Progenitor cell of endocrine pancreas (in vitro differentiated cells): ENCODE results near the gene NOP9. TPM values are rescaled to one million over a fixed set of nuclear protein-coding genes. Genes with fewer than 3 reads are reported as not detected.

ENCODE experiments used
- DNase-seq: peaks from one replicate; pipeline ENCODE4 v3.0.0; 2021; ENCODE audit warnings: low spot score; ENCODE audit not compliant: unreplicated experiment
- H3K27ac Mint-ChIP-seq: 2 replicates; pipeline ENCODE4 v1.8.0; 2021; ENCODE audit warnings: mild to moderate bottlenecking, moderate library complexity, mixed read lengths
- H3K27me3 Mint-ChIP-seq: 2 replicates; pipeline ENCODE4 v1.8.0; 2021; ENCODE audit warnings: mixed read lengths
- H3K36me3 Mint-ChIP-seq: 2 replicates; pipeline ENCODE4 v1.8.0; 2022; ENCODE audit warnings: mixed read lengths; ENCODE audit not compliant: insufficient read depth
- H3K4me1 Mint-ChIP-seq: 2 replicates; pipeline ENCODE4 v1.8.0; 2021; ENCODE audit warnings: low read depth, mixed read lengths
- H3K4me3 Mint-ChIP-seq: 2 replicates; pipeline ENCODE4 v1.8.0; 2021; ENCODE audit warnings: low read depth, mild to moderate bottlenecking, moderate library complexity, mixed read lengths
- H3K9me3 Mint-ChIP-seq: 2 replicates; pipeline ENCODE4 v1.8.0; 2021; ENCODE audit warnings: low read depth, mixed read lengths
- CTCF ChIP-seq: fragments of 200-600 bp; sonication (generic); IDR thresholded peaks from one replicate; pipeline ENCODE4 v1.5.0; 2021; ENCODE audit warnings: antibody characterized with exemption, mild to moderate bottlenecking; ENCODE audit not compliant: unreplicated experiment
- total RNA-seq: library from RNA; stranded (reverse); gene quantifications from 2 replicates; pipeline ENCODE4 v1.2.1, GENCODE V29; 2021

Gene NOP9
- total RNA-seq, 1 donor from 2014 or later = 32.6 TPM

GRCh38 chr14:24258548-24259265 lies 40.9 kb upstream of the NOP9 start:
- TF ChIP-seq CTCF = no peak
- H3K4me3 Mint-ChIP-seq = no peak overlapping the region
- H3K4me1 Mint-ChIP-seq = no peaks in the 10 kb centered on the region
- H3K9me3 Mint-ChIP-seq = no peaks in the 10 kb centered on the region
- no peak for DNase-seq
- H3K27ac Mint-ChIP-seq = no peak overlapping the region
- no peaks in the 10 kb centered on the region for H3K27me3 Mint-ChIP-seq
- no peaks in the 10 kb centered on the region for H3K36me3 Mint-ChIP-seq

GRCh38 chr14:24259282-24260025 lies 40.2 kb upstream of the NOP9 start:
- no peak for TF ChIP-seq CTCF
- Mint-ChIP-seq H3K4me3 (no peak overlapping the region), H3K36me3 (no peaks in the 10 kb centered on the region), H3K9me3 (no peaks in the 10 kb centered on the region), H3K27me3 (no peaks in the 10 kb centered on the region), H3K4me1 (no peaks in the 10 kb centered on the region), H3K27ac (peak overlapping the region; percentile 16)
- no peak for DNase-seq

- H3K27ac Mint-ChIP-seq = peak overlapping the region; percentile 16
- no peaks in the 10 kb centered on the region for H3K9me3 Mint-ChIP-seq
- no peak overlapping the region for H3K4me3 Mint-ChIP-seq
- no peaks in the 10 kb centered on the region for H3K36me3 Mint-ChIP-seq
- DNase-seq = no peak
- no peaks in the 10 kb centered on the region for H3K4me1 Mint-ChIP-seq
- TF ChIP-seq CTCF = no peak
- H3K27me3 Mint-ChIP-seq = no peaks in the 10 kb centered on the region
Observed at GRCh38 chr14:24260026-24260779, 39.4 kb upstream of the NOP9 start.

GRCh38 chr14:24260780-24261157 lies 38.9 kb upstream of the NOP9 start:
- Mint-ChIP-seq H3K4me3 (no peak overlapping the region), H3K36me3 (no peaks in the 10 kb centered on the region), H3K9me3 (no peaks in the 10 kb centered on the region), H3K27me3 (no peaks in the 10 kb centered on the region), H3K27ac (no peak overlapping the region), H3K4me1 (no peaks in the 10 kb centered on the region)
- DNase-seq = no peak
- TF ChIP-seq CTCF = no peak

- no peaks in the 10 kb centered on the region for H3K36me3 Mint-ChIP-seq
- H3K4me1 Mint-ChIP-seq = no peaks in the 10 kb centered on the region
- TF ChIP-seq CTCF = no peak
- H3K4me3 Mint-ChIP-seq = no peak overlapping the region
- H3K27ac Mint-ChIP-seq = no peak overlapping the region
- H3K9me3 Mint-ChIP-seq = no peaks in the 10 kb centered on the region
- no peak for DNase-seq
- no peaks in the 10 kb centered on the region for H3K27me3 Mint-ChIP-seq
Observed at GRCh38 chr14:24261256-24261968, 38.2 kb upstream of the NOP9 start.
